ENCODE results near the gene RDH16. TPM values are rescaled to one million over a fixed set of nuclear protein-coding genes. Genes with fewer than 3 reads are reported as not detected.

Gene RDH16
- total and polyA plus RNA-seq, 2 experiments from 2014 or later = 0.52 to 0.66 TPM

- TF ChIP-seq ZNF462 (CRISPR knock-in tag; IDR thresholded peaks at IDR 0.05) = no peak
- TF ChIP-seq REST (IDR thresholded peaks at IDR 0.05; ENCODE audit: unreplicated experiment) = no peak
- no peak for TF ChIP-seq ZNF114 (CRISPR knock-in tag; IDR thresholded peaks at IDR 0.05)
- no peak for TF ChIP-seq EZH2 (IDR thresholded peaks at IDR 0.05; ENCODE audit: low read depth, unreplicated experiment)
- TF ChIP-seq CREB1 (CRISPR knock-in tag; IDR thresholded peaks at IDR 0.05; ENCODE audit: low read depth) = no peak
- no peak for TF ChIP-seq ZNF331 (CRISPR knock-in tag; IDR thresholded peaks at IDR 0.05; ENCODE audit: low read depth)
These were observed 23.6 kb upstream of the RDH16 start (continued) for GRCh38 chr12:56980941-56981530.

Measured in GM23338 (cell line).